GM18498 (cell line): ENCODE measurements around the gene EFCAB12.
"Not testable (repeated sequence)": the region's sequence is repeated elsewhere in the genome, so short reads cannot be mapped to it uniquely, and the experiment has no call there.

Experiments used
- ATAC-seq: cut with Tn5 transposase; IDR thresholded peaks from one replicate; pipeline ENCODE4 v1.9.1; 2021; ENCODE audit warnings: mild to moderate bottlenecking, moderate library complexity; ENCODE audit not compliant: unreplicated experiment

EFCAB12 gene

GRCh38 chr3:129371041-129371826, 57.2 kb downstream of the EFCAB12 start:
- ATAC-seq, result no peak

- ATAC-seq, result no peak
These were observed 58.0 kb downstream of the EFCAB12 start for GRCh38 chr3:129370248-129370964.

- no peak for ATAC-seq
These were observed 58.7 kb downstream of the EFCAB12 start for GRCh38 chr3:129369711-129370110.

- ATAC-seq, result no peak
These were observed 60.6 kb downstream of the EFCAB12 start for GRCh38 chr3:129367821-129368220.

- no peak for ATAC-seq
These were observed 62.1 kb downstream of the EFCAB12 start for GRCh38 chr3:129366312-129366831.

GRCh38 chr3:129365296-129366136, 62.9 kb downstream of the EFCAB12 start:
- no peak for ATAC-seq

GRCh38 chr3:129364811-129365210, 63.6 kb downstream of the EFCAB12 start:
- ATAC-seq, result not testable (repeated sequence)

GRCh38 chr3:129363356-129363755, 65.1 kb downstream of the EFCAB12 start:
- not testable (repeated sequence) for ATAC-seq

- ATAC-seq, result no peak
These were observed 67.6 kb downstream of the EFCAB12 start for GRCh38 chr3:129360705-129361460.

- ATAC-seq, result no peak
These were observed 68.2 kb downstream of the EFCAB12 start for GRCh38 chr3:129360171-129360611.

GRCh38 chr3:129358772-129359371, 69.6 kb downstream of the EFCAB12 start:
- ATAC-seq, result no peak

- no peak for ATAC-seq
These were observed 70.2 kb downstream of the EFCAB12 start for GRCh38 chr3:129358177-129358771.

- no peak for ATAC-seq
These were observed 70.8 kb downstream of the EFCAB12 start for GRCh38 chr3:129357616-129358015.

- no peak for ATAC-seq
These were observed 71.5 kb downstream of the EFCAB12 start for GRCh38 chr3:129356756-129357425.

- ATAC-seq, result no peak
These were observed 74.9 kb downstream of the EFCAB12 start for GRCh38 chr3:129353589-129353941.

GRCh38 chr3:129352650-129353588, 75.5 kb downstream of the EFCAB12 start:
- no peak for ATAC-seq

- no peak for ATAC-seq
These were observed 76.4 kb downstream of the EFCAB12 start for GRCh38 chr3:129352045-129352444.
